NCI-H526 treated with DMSO at 0.1 percent for 48 hours (cell line): ENCODE data around the gene CABP4.

Experiments
- DNase-seq: peaks from one replicate; lab custom pipeline; 2025; lab: John Stamatoyannopoulos, UW

CABP4 gene

DNA sequence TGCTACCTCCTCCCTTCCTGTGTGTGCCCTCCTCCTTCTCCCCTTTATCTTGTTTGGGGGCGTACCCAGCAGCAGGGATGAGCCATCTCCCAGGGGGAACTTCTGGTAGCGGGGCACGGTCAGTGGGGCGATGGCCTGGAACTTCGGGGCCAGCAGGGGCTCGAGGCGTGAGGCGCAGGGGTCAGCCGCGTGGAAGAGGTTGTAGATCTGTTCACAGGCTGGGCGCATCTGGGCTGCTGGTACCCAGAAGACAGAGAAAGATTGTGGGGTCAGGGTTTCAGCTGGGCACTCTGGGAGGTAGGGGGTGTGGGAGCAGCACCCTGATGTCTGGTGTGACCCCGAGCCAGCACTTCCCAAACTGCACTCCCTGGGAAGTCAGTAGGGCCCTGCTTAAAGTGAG, 41.0 kb downstream of the CABP4 start:
- no peak for DNase-seq

DNA sequence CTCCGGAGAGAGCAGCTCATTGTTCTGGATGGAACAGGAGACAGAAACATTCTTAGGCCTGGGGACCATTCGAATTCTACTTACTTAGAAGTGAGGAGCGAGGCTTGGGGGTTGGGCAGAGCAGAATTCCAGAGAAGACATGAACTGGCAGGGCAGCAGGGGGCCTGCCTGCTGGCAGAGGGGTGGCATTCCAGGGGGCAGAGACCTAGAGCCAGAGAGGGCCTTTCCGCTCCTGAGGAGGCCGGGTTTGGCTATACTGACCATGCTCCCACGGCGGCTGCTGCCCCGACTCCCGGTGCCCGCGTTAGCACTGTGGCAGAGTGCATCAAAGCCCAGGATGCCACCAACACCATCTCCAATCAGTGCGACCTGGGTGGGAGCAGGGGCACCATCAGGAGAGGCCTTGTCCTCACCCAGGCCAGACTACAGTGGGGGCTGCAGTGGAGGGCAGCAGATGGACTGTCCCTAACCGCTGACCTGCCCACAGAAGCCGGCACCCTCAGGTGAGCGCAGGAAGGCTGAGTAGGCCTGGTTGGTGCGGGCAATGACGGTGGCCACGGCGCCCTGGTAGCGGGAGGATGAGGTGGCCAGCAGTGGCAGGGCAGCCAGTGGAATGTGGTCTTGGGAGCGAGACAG, 42.6 kb downstream of the CABP4 start:
- DNase-seq: no peak

DNA sequence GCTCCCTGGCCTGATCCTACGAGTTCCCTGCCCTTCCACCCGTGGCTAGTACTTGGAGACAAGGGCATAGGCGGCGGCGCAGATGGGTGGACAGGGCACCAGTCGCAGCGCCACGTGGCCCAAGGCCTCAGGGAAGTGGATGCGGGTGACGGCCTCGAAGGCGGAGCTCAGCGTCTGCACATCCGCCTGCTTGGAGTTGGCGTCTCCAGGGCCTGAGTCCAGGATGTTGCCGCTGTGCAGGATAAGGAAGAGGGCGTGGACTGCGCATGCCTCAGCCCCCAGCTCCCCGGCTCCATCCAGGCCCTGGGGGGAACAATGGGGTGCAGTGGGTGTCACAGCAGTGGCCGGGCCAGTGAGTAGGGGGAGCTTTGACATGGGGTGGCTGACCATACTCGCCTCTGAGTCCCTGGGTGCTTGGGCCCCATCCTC, 43.4 kb downstream of the CABP4 start:
- no peak for DNase-seq

- no peak for DNase-seq
These were observed 44.8 kb downstream of the CABP4 start for GRCh38 chr11:67499808-67500483.

DNA sequence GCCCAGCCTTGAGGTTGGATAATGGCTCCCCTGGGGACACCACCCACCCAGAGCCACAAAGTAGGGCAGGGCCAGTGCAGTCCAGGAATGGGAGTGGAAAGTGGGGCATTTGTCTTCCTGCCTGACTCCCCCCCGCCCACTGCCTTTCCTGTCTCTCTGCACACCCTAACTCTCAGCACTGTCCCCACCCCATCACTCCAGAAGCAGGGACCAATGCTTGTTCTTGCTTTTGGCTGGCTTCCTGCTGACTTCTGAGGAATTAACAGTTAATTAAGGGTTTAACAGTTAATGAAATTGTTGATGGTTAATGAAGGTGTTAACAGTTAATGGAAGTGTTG, 45.3 kb downstream of the CABP4 start:
- no peak for DNase-seq

- DNase-seq: no peak
These were observed 45.9 kb downstream of the CABP4 start for GRCh38 chr11:67500831-67501715.

DNA sequence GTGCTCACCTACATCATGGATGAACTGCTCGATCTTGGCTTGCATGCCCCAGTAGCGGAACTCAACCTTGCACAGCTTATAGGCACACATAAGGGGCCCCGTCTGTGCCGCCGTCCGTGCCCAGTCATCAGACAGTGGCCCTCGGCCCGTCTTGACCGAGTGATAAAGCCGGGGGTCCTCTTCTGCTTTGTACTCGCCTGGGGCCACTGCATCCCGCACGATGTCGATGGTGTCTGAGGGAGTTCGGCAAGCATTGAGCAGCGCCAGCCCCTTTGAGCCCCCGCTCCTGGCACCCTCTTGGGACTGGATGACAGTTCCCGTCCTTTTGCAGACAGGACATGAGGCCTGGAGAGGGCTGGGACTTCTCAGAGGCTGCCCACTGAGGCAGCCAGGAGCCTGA, 46.7 kb downstream of the CABP4 start:
- no peak for DNase-seq

DNA sequence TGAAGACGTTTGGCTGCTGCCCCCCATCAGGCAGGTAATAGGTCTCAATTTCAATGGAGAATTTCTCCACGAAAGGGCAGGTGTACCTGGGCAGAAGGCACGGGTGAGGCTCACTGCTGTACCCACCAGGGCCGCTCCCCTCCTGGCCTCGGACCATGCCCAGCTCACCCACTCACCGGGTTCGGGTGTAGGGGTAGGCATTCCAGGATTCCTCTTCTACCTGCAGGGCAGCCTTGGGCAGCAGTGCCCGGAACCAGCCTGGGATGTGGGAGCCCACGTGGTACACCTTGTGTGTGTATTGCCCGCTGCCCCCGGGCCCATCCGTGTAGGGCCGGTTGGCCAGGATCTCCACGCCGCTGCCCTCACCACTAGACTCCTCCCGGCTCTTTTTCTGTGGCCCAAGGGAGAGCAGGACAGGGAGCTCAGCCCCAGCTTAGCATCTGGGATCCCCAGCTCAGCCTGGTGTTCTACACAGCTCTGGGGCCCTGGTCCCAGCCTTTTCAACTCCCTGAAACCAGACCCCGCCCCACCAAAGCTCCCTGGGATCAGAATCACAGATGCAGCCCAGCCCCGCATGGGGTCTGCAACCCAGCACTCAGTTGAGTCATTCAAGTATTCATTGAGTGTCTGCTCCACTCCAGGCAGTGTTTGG, 47.3 kb downstream of the CABP4 start:
- no peak for DNase-seq

DNA sequence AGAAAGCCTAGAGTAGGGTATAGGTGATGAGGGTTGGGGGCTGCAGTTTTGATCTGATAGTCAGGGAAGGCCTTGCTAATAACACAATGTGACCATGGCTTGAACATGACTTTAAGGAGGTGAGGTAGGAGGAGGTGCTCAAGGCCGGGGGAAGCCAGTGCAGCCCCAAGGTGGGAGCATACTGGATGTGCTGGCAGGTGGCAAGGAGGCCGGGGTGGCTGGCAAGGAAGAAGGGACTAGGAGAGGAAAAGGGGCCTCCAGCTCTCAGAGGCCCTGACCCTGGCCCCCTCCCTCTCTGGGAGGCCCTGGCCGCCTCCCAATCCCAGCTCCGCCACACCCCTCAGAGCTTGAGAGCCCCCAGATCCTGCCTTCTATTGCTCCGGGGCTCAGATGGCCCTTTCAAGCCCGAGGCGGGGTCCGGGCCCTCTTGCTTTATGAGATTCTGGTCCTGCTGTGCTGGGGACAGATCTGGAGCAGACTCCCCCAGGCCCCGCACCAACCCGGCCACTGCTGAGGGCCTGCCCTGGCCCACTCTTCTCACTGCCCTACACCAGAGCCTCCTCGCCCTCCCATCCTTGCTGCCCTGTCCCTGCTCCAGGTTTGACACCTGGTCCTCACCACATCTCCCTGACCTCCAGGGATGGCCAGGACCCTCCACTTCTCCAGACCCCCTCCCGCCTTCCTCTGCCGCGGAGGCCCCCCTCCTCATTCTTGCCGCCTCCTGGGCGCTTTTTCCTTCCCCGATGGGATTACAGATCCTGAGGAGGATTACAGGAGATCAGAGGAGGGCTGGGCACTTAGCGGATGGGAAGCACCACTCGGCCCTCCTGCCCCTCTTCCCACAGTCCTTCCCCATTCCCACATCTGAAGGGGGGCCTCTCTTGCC, 48.2 kb downstream of the CABP4 start:
- no peak for DNase-seq

- peak; percentile 16 for DNase-seq
These were observed 49.1 kb downstream of the CABP4 start for GRCh38 chr11:67504005-67504949.

- DNase-seq: no peak
These were observed 49.9 kb downstream of the CABP4 start, which contains the start of gene PITPNM1 for GRCh38 chr11:67504950-67505581. PITPNM1 (minus strand) TSS chr11:67505363; CDS start chr11:67504180, 1,183 bp downstream.

DNA sequence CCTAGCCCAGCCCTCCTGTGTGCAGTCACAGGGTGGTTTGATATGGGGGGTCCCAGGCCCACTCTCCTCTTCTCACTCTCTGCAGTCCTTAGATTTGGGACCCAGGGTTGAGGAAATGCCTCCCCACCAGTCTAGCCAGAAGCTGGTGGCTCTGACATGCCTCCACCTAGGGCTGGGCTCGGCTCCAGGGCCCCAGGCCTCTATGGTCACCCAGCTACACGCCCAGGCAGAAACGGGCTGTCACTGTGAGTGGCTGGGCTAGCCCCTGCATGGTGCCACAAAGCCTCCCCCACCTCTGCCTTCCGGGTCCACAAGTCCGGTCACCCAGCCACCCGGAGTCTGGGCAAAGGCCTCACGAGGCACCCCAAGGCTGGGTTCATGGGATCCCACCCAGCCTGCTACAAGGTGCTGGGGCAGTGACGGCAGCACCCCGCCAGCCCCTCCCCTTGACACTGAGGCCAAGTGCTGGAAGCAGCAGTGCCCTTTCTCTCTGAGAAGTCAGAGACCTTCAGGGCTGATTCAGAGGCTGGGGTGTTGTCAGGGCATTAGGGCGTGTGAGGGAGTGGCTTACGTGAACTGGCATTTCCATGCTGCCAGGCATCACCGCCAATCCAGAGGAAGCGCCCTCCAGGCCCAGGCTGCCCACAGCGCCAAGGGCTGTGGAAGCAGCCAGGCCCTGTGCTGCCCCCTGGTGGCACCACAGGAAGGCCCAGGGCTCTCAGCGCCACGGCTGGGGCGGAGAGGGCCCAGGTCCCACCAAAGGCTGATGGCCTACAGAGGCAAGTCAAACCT, 50.6 kb downstream of the CABP4 start:
- peak; percentile 66 for DNase-seq

DNA sequence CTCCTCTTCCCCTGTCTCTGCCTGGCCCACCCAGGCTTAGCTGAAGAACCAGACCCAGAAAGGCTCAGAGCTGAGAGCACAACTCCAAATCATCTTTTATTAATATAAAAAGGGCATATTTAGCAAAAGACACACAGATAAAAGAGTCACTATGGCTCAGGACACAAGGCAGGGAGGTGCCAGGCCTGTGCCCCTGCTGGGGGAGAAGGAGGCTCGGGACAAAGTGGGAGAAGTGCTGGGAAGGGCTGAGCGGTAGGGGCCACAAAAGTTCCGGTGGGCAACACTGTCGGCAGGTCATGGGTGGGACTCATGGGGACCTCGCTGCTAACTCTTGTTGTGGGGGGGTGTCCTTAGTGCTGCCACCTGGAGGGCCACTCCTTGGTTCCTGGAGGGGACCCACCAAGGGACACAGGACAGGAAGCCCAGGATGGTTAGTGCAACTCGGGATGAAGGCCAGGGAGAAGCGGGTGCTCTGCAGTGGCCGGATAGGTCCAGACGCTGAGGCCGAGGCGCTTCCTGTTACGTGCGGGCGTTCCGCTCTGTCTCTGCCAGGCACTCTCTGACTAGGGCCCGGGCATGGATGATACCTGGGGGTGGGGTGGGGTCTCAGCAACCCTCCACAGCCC, 51.4 kb downstream of the CABP4 start:
- DNase-seq: no peak

GRCh38 chr11:67507242-67507863, 52.2 kb downstream of the CABP4 start:
- DNase-seq: no peak

DNA sequence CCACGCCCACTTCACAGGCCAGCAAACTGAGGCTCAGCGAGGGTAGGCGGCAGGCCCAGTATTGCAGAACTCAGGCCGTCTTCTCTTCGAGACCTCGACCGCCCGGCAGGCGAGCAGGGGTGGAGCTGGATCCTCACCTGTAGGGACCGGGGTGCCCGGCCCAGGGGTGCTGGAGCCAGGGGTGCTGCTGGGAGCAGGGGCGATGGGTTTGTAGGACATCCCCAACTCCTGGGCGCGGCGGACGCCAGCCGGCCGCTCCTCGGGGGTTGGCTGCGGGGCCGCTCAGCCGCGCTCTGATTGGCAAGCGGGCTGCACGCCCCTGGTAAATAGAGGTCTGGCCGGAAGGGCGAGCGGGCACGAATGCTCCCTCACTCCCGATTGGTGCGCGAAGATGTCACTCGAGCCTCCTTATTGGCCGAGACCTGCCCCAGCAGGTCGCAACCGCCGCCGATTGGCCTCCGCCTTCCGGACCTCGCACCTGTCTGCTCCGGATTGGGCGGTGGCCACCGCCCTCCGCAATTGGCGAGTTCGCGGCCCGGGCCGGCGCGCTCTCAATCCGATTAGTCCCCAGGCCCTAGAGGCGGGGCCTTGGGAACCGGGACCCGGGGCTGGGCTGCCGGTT, 52.8 kb downstream of the CABP4 start, which contains the start of gene CDK2AP2:
CDK2AP2 (minus strand) TSS at position 299 of the 622 bp plus-strand sequence; CDS start at position 219, 80 bp downstream.
- peak; percentile 98 for DNase-seq

DNA sequence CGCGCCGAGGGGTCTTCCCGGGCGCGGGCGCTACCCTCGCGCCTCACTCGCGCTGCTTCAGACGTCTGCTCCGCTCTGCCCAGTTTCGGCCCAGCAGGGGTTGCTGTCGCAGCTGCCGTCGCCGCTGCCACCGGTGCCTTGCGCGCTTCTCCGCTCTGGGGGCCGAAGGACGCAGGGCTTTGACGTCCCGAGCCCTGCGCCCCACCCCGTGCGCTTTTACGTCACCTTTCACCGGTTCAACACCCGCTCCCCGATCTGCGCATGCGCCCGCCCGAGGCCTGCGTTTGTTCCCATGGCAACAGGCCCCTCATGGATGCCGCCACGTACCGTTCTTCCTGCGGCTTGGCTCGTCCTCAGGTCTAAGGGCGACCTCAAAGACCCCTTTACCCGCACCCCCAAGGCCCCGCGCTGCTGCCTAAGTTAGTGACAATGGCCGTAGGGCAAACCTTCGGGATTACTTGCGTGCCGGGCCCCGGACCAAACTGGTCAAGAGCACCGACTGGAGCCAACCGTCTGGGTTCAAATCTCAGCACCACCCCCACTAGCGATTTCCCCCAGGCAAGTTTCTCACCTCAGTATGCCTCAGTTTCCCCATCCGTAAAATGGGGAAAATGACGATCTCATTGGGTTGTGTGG, 53.5 kb downstream of the CABP4 start:
- DNase-seq: peak; percentile 95

DNA sequence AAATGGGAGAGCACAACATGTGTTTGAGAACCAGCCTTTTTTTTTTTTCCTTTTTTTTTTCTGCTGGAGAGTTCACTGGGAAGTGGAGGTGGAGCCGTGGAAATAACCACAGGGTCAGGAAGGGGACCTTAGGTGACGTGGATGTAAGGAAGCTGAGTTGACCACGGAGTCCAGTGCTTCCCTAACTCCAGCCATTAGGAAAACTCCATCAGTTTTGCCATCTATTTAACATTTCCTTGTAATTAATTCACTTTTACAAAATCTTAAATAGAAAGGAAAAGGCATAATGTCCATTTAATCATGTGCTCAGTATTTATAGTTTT, 54.8 kb downstream of the CABP4 start:
- DNase-seq: no peak
